H1 (cell line): ENCODE results near the gene TMPRSS9. TPM values are rescaled to one million over a fixed set of nuclear protein-coding genes. Genes with fewer than 3 reads are reported as not detected.
A peak's percentile ranks its signal among the peaks of the same experiment; 100 is the strongest.

Experiments used
- CTCF ChIA-PET: fragments of 300-600 bp; sonication (Branson Sonifier 250); formaldehyde crosslinking; loops from one replicate; lab custom pipeline; 2021; ENCODE audit not compliant: partially characterized antibody; lab: Charles Lee
- POLR2A ChIA-PET: fragments of 300-600 bp; sonication (Branson Sonifier 250); formaldehyde crosslinking; loops from one replicate; lab custom pipeline; 2021; ENCODE audit warnings: inconsistent platforms; ENCODE audit not compliant: partially characterized antibody; lab: Charles Lee
- DNase-seq, 2 experiments: peaks; one replicate each; pipeline versions ENCODE4 v3.0.0 to v3.0.0-alpha.2; 2010 to 2022; ENCODE audit warnings: low spot score in 2 of 2, low read depth in 1 of 2, mixed read lengths in 1 of 2
- FAIRE-seq: peaks from 2 replicates; lab custom pipeline; 2011; peaks lifted over from hg19 to GRCh38; lab: Jason Lieb, UNC
- H2AFZ ChIP-seq: 2 replicates; pipeline ENCODE4 v1.8.1; 2012; ENCODE audit warnings: low read length, inconsistent platforms
- H2AK5ac ChIP-seq: 2 replicates; pipeline ENCODE4 v1.6.1; 2013; ENCODE audit warnings: low read depth, low read length
- H2BK120ac ChIP-seq: replicated peaks from 2 replicates; pipeline ENCODE3; 2013; ENCODE audit warnings: low read depth, low read length, inconsistent platforms
- H2BK12ac ChIP-seq: 2 replicates; pipeline ENCODE4 v1.6.1; 2013; ENCODE audit warnings: low read depth, low read length
- H2BK15ac ChIP-seq: 2 replicates; pipeline ENCODE4 v1.6.1; 2013; ENCODE audit warnings: low read length
- H2BK20ac ChIP-seq: 2 replicates; pipeline ENCODE4 v1.6.1; 2013; ENCODE audit warnings: low read length
- H2BK5ac ChIP-seq: 2 replicates; pipeline ENCODE4 v1.6.1; 2013; ENCODE audit warnings: low read depth, low read length
- H3K14ac ChIP-seq: 2 replicates; pipeline ENCODE4 v1.6.1; 2013; ENCODE audit warnings: inconsistent platforms; ENCODE audit not compliant: insufficient read length
- H3K18ac ChIP-seq: 2 replicates; pipeline ENCODE4 v1.6.1; 2013; ENCODE audit warnings: low read length; ENCODE audit errors: extremely low read depth
- H3K23ac ChIP-seq: 2 replicates; pipeline ENCODE4 v1.6.1; 2013; ENCODE audit warnings: inconsistent platforms; ENCODE audit not compliant: insufficient read length
- H3K23me2 ChIP-seq: 2 replicates; pipeline ENCODE4 v1.6.1; 2013; ENCODE audit warnings: low read depth, low read length
- H3K27ac ChIP-seq: 2 replicates; pipeline ENCODE4 v1.6.1; 2011; ENCODE audit warnings: low read depth, low read length, inconsistent platforms
- H3K27me3 ChIP-seq, 4 experiments: replicated peaks in 1 of 4; 1 replicate in 1 of 4; 2 replicates in 3 of 4; pipeline versions ENCODE4 v1.6.1 to v1.8.1; 2011 to 2013; ENCODE audit warnings: low read length in 3 of 4, mild to moderate bottlenecking in 3 of 4, inconsistent platforms in 2 of 4, mixed read lengths in 2 of 4, moderate library complexity in 1 of 4; ENCODE audit not compliant: control insufficient read depth in 3 of 4, insufficient read depth in 3 of 4; ENCODE audit errors: extremely low read depth in 1 of 4
- H3K36me3 ChIP-seq, 4 experiments: 2 replicates each; pipeline versions ENCODE4 v1.6.1 to v1.8.1; 2011 to 2013; ENCODE audit warnings: mild to moderate bottlenecking in 4 of 4, low read length in 3 of 4, moderate library complexity in 2 of 4, control low read depth in 1 of 4, inconsistent platforms in 1 of 4; ENCODE audit not compliant: insufficient read depth in 4 of 4, control insufficient read depth in 2 of 4
- H3K4ac ChIP-seq: replicated peaks from 2 replicates; pipeline ENCODE3; 2013; ENCODE audit warnings: low read length, low read depth, mixed read lengths, inconsistent platforms; ENCODE audit not compliant: insufficient read length
- H3K4me1 ChIP-seq, 4 experiments: replicated peaks in 1 of 4; 1 replicate in 1 of 4; 2 replicates in 3 of 4; pipeline versions ENCODE4 v1.6.1 to v1.8.1; 2011 to 2013; ENCODE audit warnings: low read length in 3 of 4, inconsistent platforms in 2 of 4, mixed read lengths in 1 of 4; ENCODE audit not compliant: insufficient read depth in 4 of 4, control insufficient read depth in 3 of 4
- H3K4me2 ChIP-seq, 2 experiments: 2 replicates each; pipeline versions ENCODE4 v1.6.1 to v1.8.1; 2011 to 2013; ENCODE audit warnings: low read depth in 2 of 2, low read length in 2 of 2, control low read depth in 1 of 2, inconsistent platforms in 1 of 2, mild to moderate bottlenecking in 1 of 2; ENCODE audit not compliant: insufficient read depth in 1 of 2
- H3K4me3 ChIP-seq, 4 experiments: fragments of 200-600, 300-600 bp in 1 of 4; sonication (generic), shearing (Covaris generic), sonication (Bioruptor Twin) in 1 of 4; 2 replicates each; pipeline versions ENCODE4 v1.5.1 to v1.8.1; 2011 to 2016; ENCODE audit warnings: low read length in 4 of 4, low read depth in 3 of 4, control low read depth in 2 of 4, inconsistent platforms in 2 of 4, mild to moderate bottlenecking in 2 of 4, mixed read lengths in 1 of 4, moderate library complexity in 1 of 4; ENCODE audit not compliant: insufficient read depth in 2 of 4; ENCODE audit errors: extremely low read depth in 1 of 4
- H3K56ac ChIP-seq: replicated peaks from 2 replicates; pipeline ENCODE3; 2013; ENCODE audit warnings: low read depth, mild to moderate bottlenecking, mixed read lengths, low read length, inconsistent platforms; ENCODE audit not compliant: insufficient read length
- H3K79me1 ChIP-seq: 2 replicates; pipeline ENCODE4 v1.6.1; 2013; ENCODE audit warnings: low read depth, low read length, control low read depth
- H3K79me2 ChIP-seq, 2 experiments: 2 replicates each; pipeline versions ENCODE4 v1.6.1 to v1.8.1; 2012 to 2013; ENCODE audit warnings: low read length in 2 of 2, mild to moderate bottlenecking in 2 of 2, inconsistent platforms in 1 of 2; ENCODE audit not compliant: insufficient read depth in 2 of 2, control insufficient read depth in 1 of 2
- H3K9ac ChIP-seq, 4 experiments: replicated peaks in 1 of 4; 1 replicate in 1 of 4; 2 replicates in 3 of 4; pipeline versions ENCODE4 v1.6.1 to v1.8.1; 2011 to 2013; ENCODE audit warnings: low read depth in 3 of 4, low read length in 3 of 4, control low read depth in 2 of 4, mild to moderate bottlenecking in 2 of 4, moderate library complexity in 2 of 4, inconsistent platforms in 1 of 4; ENCODE audit errors: extremely low read depth in 1 of 4
- H3K9me3 ChIP-seq, 2 experiments: 2 replicates each; pipeline versions ENCODE4 v1.6.1 to v1.8.1; 2012 to 2013; ENCODE audit warnings: mild to moderate bottlenecking in 2 of 2, moderate library complexity in 2 of 2, control low read depth in 1 of 2, inconsistent platforms in 1 of 2, low read depth in 1 of 2, low read length in 1 of 2, mixed read lengths in 1 of 2; ENCODE audit not compliant: insufficient read depth in 2 of 2
- H4K20me1 ChIP-seq, 2 experiments: replicated peaks in 1 of 2; 2 replicates each; pipeline versions ENCODE3 to v1.8.1; 2011 to 2013; ENCODE audit warnings: inconsistent platforms in 2 of 2, low read length in 2 of 2, mild to moderate bottlenecking in 1 of 2; ENCODE audit not compliant: insufficient read depth in 2 of 2, control insufficient read depth in 1 of 2
- H4K5ac ChIP-seq: 2 replicates; pipeline ENCODE4 v1.6.1; 2013; ENCODE audit warnings: low read length, low read depth, mixed read lengths, inconsistent platforms; ENCODE audit not compliant: insufficient read length
- H4K8ac ChIP-seq: 2 replicates; pipeline ENCODE4 v1.8.0; 2013; ENCODE audit warnings: mild to moderate bottlenecking, moderate library complexity, low read length, inconsistent platforms; ENCODE audit not compliant: insufficient read depth; ENCODE audit errors: extremely low read depth
- H4K91ac ChIP-seq: replicated peaks from 2 replicates; pipeline ENCODE3; 2013; ENCODE audit warnings: low read length, mixed read lengths, inconsistent platforms; ENCODE audit not compliant: insufficient read length
- BRCA1 ChIP-seq: IDR thresholded peaks from 2 replicates; pipeline ENCODE4 v1.6.1; 2012; ENCODE audit warnings: low read depth, low read length, improper control_type of control experiment
- CBX5 ChIP-seq: fragments of 300-800, 300-1000 bp; sonication (generic); IDR thresholded peaks from 2 replicates; pipeline ENCODE4 v1.7.1; 2016; ENCODE audit warnings: antibody characterized with exemption, low read length, low read depth
- CBX8 ChIP-seq: fragments of 300-800, 300-1000 bp; sonication (generic); IDR thresholded peaks from 2 replicates; pipeline ENCODE4 v1.7.1; 2016; ENCODE audit warnings: low read depth, low read length, borderline replicate concordance
- HDAC2 ChIP-seq, 2 experiments: fragments of 300-600 bp in 1 of 2; sonication (generic) in 1 of 2; IDR thresholded peaks; 2 replicates each; pipeline ENCODE4 v1.6.1; 2011 to 2012; ENCODE audit warnings: low read depth in 2 of 2, low read length in 2 of 2, mild to moderate bottlenecking in 2 of 2, moderate library complexity in 2 of 2, borderline replicate concordance in 1 of 2, inconsistent platforms in 1 of 2
- MAFK ChIP-seq: IDR thresholded peaks from 2 replicates; pipeline ENCODE4 v1.6.1; 2012; ENCODE audit warnings: low read depth, mild to moderate bottlenecking, improper control_type of control experiment, low read length
- POU5F1 ChIP-seq: IDR thresholded peaks from 2 replicates; pipeline ENCODE4 v1.6.1; 2011; ENCODE audit warnings: low read depth, mild to moderate bottlenecking, low read length, moderate library complexity
- SIN3A ChIP-seq, 2 experiments: IDR thresholded peaks in 1 of 2; conservative IDR thresholded peaks in 1 of 2; 2 replicates each; pipeline ENCODE4 v1.6.1; 2011 to 2012; ENCODE audit warnings: low read length in 2 of 2, improper control_type of control experiment in 1 of 2, low read depth in 1 of 2, mild to moderate bottlenecking in 1 of 2
- YY1 ChIP-seq: IDR thresholded peaks from 2 replicates; pipeline ENCODE4 v1.6.1; 2011; ENCODE audit warnings: low read depth, mild to moderate bottlenecking, low read length
- WGBS, 2 experiments: shearing (Covaris generic) in 1 of 2; methylation state at CpG; one replicate each; pipeline versions ENCODE4 v1.1.6 to v1.1.7; 2013 to 2015; ENCODE audit warnings: low lambda C conversion rate in 2 of 2, mixed read lengths in 2 of 2, inconsistent platforms in 1 of 2, low coverage in 1 of 2, missing lambda C conversion rate in 1 of 2; ENCODE audit not compliant: insufficient replicate concordance in 2 of 2, insufficient coverage in 1 of 2, insufficient read length in 1 of 2; ENCODE audit errors: extremely low coverage in 1 of 2, missing lambda C conversion rate in 1 of 2; 5-methylcytosine and 5-hydroxymethylcytosine counted together
- polyA plus RNA-seq, 7 experiments: library from polyadenylated mRNA; depleted of rRNA in 3 of 7; stranded (reverse) in 5 of 7; unstranded in 2 of 7; fragments of >200 nt in 5 of 7; fragments of 200-250 nt in 2 of 7; gene quantifications; 1 replicate in 5 of 7; 2 replicates in 1 of 7; 4 replicates in 1 of 7; pipeline versions ENCODE4 v1.2.1 to v1.2.3, GENCODE V29; 2011 to 2013; ENCODE audit warnings: missing spikeins in 2 of 7, mixed read lengths in 2 of 7
- total RNA-seq: library from RNA; stranded (reverse); fragmentation: NEBNext Ultra II Directional; extraction: Animal tissue kit (Norgen Biotek cat#: 25700); gene quantifications from 2 replicates; pipeline ENCODE4 v1.2.1, GENCODE V29; 2021
- TF ChIP-seq, protein P1 (sequence below): IDR thresholded peaks from 2 replicates; pipeline ENCODE4 v1.6.1; 2012; ENCODE audit warnings: low read length, inconsistent platforms

The TMPRSS9 gene
- total and polyA plus RNA-seq, 2 of the 8 experiments (the other 6 are each of a cell fraction or from before 2014, with no cell fraction given) = 0.15 to 0.19 TPM

DNA sequence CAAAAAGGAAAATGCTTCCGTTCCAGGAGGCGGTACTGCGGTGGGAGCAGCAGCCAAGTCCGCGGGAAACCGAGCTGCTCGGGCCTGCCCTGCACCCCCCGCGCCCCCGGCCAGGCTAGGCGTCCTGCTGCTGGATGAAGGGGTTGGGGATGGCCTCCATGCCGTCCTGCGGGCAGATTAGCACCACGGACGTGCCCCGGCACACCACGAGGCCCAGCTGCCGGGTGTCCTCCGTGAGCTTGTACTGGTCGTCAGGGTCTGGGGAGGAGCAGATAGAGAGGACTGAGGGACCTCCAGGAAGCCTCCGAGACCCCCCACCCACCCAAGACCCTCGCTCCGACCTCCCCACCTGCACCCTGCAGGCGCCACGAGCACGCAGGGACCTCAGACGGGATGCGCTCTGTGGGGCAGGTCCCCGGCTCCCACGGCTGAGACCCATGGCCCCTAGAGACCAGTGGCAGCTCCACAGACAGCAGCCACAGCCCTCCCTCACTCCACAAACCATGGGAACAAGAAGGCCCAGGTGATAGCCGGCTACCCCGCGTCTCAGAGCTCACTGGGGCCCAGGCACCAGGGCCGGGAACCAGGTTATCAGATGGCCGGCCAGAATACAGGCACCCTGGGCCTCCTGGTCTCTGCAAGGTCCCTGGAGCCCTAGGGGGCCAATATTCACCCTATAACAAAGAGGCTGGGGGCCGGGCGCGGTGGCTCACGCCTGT lies 38.3 kb upstream of the TMPRSS9 start:
- no peak for FAIRE-seq
- Histone ChIP-seq H2AFZ (no peak overlapping the region), H2BK20ac (no peak overlapping the region), H2BK15ac (no peak overlapping the region), H3K23ac (no peak overlapping the region), H3K79me1 (peaks cover 3% of the 10 kb centered on the region; the same call in 1 of the 2 replicates), H3K9me3 (no peaks in the 10 kb centered on the region), H4K5ac (no peak overlapping the region), H3K4me3 (no peak overlapping the region), H2BK120ac (no peak overlapping the region), H3K23me2 (no peaks in the 10 kb centered on the region), H2AK5ac (no peak overlapping the region), H4K8ac (peak overlapping the region; percentile 51; the same call in 1 of the 2 replicates), H3K36me3 (peaks cover 0 to 11% (median 5%) of the 10 kb centered on the region in 4 experiments; a peak in 6 of 8 replicates), H3K14ac (no peak overlapping the region), H2BK12ac (no peak overlapping the region), H2BK5ac (no peak overlapping the region), H3K79me2 (peaks cover 0 to 6% of the 10 kb centered on the region in 2 experiments; a peak in 1 of 4 replicates), H3K27me3 (no peaks in the 10 kb centered on the region), H3K4me1 (no peaks in the 10 kb centered on the region), H4K20me1 (peaks cover 0 to 4% of the 10 kb centered on the region in 2 experiments), H4K91ac (no peak overlapping the region), H3K56ac (no peak overlapping the region), H3K4me2 (no peak overlapping the region), H3K18ac (no peak overlapping the region), H3K4ac (no peak overlapping the region), H3K27ac (no peak overlapping the region), H3K9ac (no peak overlapping the region)
- ChIA-PET CTCF (interaction anchor here (1.0 to 1.7 kb wide), 6 partner anchors 10 to 86 kb away, joined by 3 to 10 read pairs (median 4); partner anchors contain the start of gene PLEKHJ1), POLR2A (interaction anchor here (0.6 to 2.3 kb wide), 10 partner anchors 8 to 163 kb away, joined by 3 to 9 read pairs (median 3); no protein-coding TSS in a partner anchor)
- DNase-seq = no peak
- 86% methylated on average over 31 of the region's 39 CpGs; no CpG with 5 or more reads in 1 of the 2 experiments for WGBS, 2 experiments
- TF ChIP-seq, protein P1, sequence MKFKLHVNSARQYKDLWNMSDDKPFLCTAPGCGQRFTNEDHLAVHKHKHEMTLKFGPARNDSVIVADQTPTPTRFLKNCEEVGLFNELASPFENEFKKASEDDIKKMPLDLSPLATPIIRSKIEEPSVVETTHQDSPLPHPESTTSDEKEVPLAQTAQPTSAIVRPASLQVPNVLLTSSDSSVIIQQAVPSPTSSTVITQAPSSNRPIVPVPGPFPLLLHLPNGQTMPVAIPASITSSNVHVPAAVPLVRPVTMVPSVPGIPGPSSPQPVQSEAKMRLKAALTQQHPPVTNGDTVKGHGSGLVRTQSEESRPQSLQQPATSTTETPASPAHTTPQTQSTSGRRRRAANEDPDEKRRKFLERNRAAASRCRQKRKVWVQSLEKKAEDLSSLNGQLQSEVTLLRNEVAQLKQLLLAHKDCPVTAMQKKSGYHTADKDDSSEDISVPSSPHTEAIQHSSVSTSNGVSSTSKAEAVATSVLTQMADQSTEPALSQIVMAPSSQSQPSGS = no peak
- no peak for TF ChIP-seq CBX5
- TF ChIP-seq MAFK = no peak
- no peak for TF ChIP-seq POU5F1
- no peak for TF ChIP-seq SIN3A (conservative IDR thresholded peaks at IDR 0.05 in 1 of 2, IDR thresholded peaks at IDR 0.05 in 1 of 2; ENCODE audit: low read depth in 1 of 2, low read length in 2 of 2)
- TF ChIP-seq CBX8 = no peak
- no peak for TF ChIP-seq BRCA1
- no peak for TF ChIP-seq HDAC2 (IDR thresholded peaks at IDR 0.05; ENCODE audit: borderline replicate concordance in 1 of 2, low read depth in 2 of 2, low read length in 2 of 2)
- TF ChIP-seq YY1 = no peak
